HUES48 (cell line): ENCODE data around the gene ZDHHC16.
"Not testable (repeated sequence)": the region's sequence is repeated elsewhere in the genome, so short reads cannot be mapped to it uniquely, and the experiment has no call there.

Experiments
- H3K27ac ChIP-seq: one replicate; pipeline ENCODE4 v1.7.0; 2013; ENCODE audit warnings: low read depth, low read length, inconsistent platforms
- H3K27me3 ChIP-seq: 2 replicates; pipeline ENCODE4 v1.6.1; 2013; ENCODE audit warnings: mild to moderate bottlenecking, low read length; ENCODE audit not compliant: control insufficient read depth, insufficient read depth
- H3K36me3 ChIP-seq: 2 replicates; pipeline ENCODE4 v1.6.1; 2013; ENCODE audit warnings: low read length; ENCODE audit not compliant: control insufficient read depth, insufficient read depth
- H3K4me1 ChIP-seq: 2 replicates; pipeline ENCODE4 v1.6.1; 2013; ENCODE audit warnings: mild to moderate bottlenecking, low read length; ENCODE audit not compliant: control insufficient read depth, insufficient read depth
- H3K4me3 ChIP-seq: 2 replicates; pipeline ENCODE4 v1.5.1; 2013; ENCODE audit warnings: mild to moderate bottlenecking, low read depth, low read length
- H3K9ac ChIP-seq: 2 replicates; pipeline ENCODE4 v1.6.1; 2013; ENCODE audit warnings: mild to moderate bottlenecking, low read depth, low read length, moderate library complexity
- H3K9me3 ChIP-seq: 2 replicates; pipeline ENCODE4 v1.6.1; 2013; ENCODE audit warnings: low read length; ENCODE audit not compliant: control insufficient read depth, insufficient read depth

The ZDHHC16 gene

DNA sequence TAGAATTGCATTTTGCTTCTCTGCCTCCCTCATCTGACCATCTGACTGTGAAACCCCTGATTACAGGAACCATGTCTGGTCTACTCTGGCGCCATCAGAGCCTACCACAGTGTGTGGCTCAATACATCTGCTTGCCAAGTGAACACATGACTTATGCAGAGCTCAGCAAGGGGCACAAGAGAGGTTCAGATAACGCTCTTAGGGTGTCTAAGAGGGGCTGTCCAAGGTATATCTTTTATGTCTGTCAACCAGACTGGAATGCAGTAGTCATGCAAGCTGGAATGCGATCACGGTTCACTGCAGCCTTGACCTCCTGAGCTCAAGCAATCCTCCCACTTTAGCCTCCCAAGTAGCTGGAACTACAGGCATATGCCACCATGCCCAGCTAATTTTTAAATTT is 34.6 kb upstream of the ZDHHC16 start:
- Histone ChIP-seq H3K36me3 (no peaks in the 10 kb centered on the region), H3K4me3 (no peak overlapping the region), H3K27ac (no peak overlapping the region), H3K27me3 (no peaks in the 10 kb centered on the region), H3K9ac (no peak overlapping the region), H3K4me1 (no peaks in the 10 kb centered on the region), H3K9me3 (no peaks in the 10 kb centered on the region)

- Histone ChIP-seq H3K36me3 (no peaks in the 10 kb centered on the region), H3K27ac (no peak overlapping the region), H3K9ac (no peak overlapping the region), H3K4me3 (no peak overlapping the region), H3K9me3 (no peaks in the 10 kb centered on the region), H3K27me3 (no peaks in the 10 kb centered on the region), H3K4me1 (no peaks in the 10 kb centered on the region)
Measured at GRCh38 chr10:97412891-97413304, 33.1 kb upstream of the ZDHHC16 start.

- H3K4me3 ChIP-seq: no peak overlapping the region
- H3K27me3 ChIP-seq: no peaks in the 10 kb centered on the region
- H3K27ac ChIP-seq: no peak overlapping the region
- H3K36me3 ChIP-seq: no peaks in the 10 kb centered on the region
- H3K9ac ChIP-seq: no peak overlapping the region
- H3K4me1 ChIP-seq: peaks cover 9% of the 10 kb centered on the region; the same call in 1 of the 2 replicates
- H3K9me3 ChIP-seq: no peaks in the 10 kb centered on the region
Measured at GRCh38 chr10:97416565-97416964, 29.4 kb upstream of the ZDHHC16 start.

DNA sequence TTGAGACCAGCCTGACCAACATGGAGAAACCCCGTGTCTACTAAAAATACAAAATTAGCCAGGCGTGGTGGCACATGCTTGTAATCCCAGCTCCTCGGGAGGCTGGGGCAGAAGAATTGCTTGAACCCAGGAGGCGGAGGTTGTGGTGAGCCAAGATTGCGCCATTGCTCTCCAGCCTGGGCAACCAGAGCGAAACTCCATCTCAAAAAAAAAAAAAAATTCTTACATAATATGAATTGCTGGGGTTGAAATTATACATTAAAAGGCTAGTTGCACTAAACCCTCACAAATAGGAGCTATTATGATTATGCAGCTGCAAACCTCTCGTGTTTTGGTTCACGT is 22.2 kb upstream of the ZDHHC16 start:
- H3K9me3 ChIP-seq, H3K4me3 ChIP-seq, H3K9ac ChIP-seq, H3K27me3 ChIP-seq, H3K27ac ChIP-seq: not testable (repeated sequence)
- H3K4me1 ChIP-seq: peaks cover 14% of the 10 kb centered on the region
- peaks cover 17% of the 10 kb centered on the region for H3K36me3 ChIP-seq

GRCh38 chr10:97425964-97426775 is 19.8 kb upstream of the ZDHHC16 start, which contains the start of gene PGAM1:
Gene PGAM1, plus strand, starts transcription at chr10:97426191. Its CDS starts 117 bp downstream, at chr10:97426308.
- H3K4me3 ChIP-seq: peak within 1 kb of the TSS; percentile 97
- H3K9ac ChIP-seq: peak within 1 kb of the TSS; percentile 94
- H3K9me3 ChIP-seq: no peaks in the 10 kb centered on the region
- peaks cover 10% of the 10 kb centered on the region for H3K4me1 ChIP-seq
- H3K36me3 ChIP-seq: peaks cover 40% of the 10 kb centered on the region
- no peaks in the 10 kb centered on the region for H3K27me3 ChIP-seq
- H3K27ac ChIP-seq: peak within 1 kb of the TSS; percentile 94

DNA sequence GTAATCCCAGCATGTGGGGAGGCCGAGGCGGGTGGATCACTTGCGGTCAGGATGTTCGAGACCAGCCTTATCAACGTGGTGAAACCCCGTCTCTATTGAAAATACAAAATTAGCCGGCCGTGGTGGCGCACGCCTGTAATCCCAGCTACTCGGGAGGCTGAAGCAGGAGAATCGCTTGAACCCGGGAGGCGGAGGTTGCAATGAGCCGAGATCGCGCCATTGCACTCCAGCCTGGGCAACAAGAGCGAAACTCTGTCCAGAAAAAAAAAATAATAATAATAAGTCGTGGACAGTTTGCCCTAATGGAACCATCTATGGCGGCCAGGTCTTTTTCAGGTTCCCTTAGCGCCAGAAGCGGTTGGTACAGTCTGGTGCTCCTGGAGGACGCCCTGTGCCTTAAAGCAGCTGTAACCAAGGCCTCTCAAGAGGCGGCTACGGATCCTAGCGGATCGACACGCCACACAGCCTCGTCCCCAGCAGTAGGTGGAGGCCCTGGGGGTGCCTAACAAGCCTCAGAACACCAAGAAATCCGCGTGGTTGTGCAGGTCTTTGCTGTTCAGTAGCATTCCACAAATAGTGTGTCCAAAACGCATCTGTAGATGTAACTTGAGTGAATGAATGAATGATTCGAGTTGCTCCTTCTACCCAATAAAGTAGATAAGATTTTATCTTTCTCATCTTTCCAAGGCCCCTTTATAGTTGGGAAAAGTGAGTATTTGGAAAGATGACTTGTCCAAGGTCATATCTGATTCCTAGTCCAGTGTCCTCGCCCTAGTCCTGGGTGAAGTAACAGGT is 19.0 kb upstream of the ZDHHC16 start:
- H3K27ac ChIP-seq: peak overlapping the region; percentile 94
- peaks cover 10% of the 10 kb centered on the region for H3K4me1 ChIP-seq
- H3K9ac ChIP-seq: peak overlapping the region; percentile 94
- no peaks in the 10 kb centered on the region for H3K27me3 ChIP-seq
- peaks cover 48% of the 10 kb centered on the region for H3K36me3 ChIP-seq
- H3K4me3 ChIP-seq: peak overlapping the region; percentile 95
- no peaks in the 10 kb centered on the region for H3K9me3 ChIP-seq

- Histone ChIP-seq H3K9me3 (no peaks in the 10 kb centered on the region), H3K36me3 (peaks cover 51% of the 10 kb centered on the region), H3K4me1 (peaks cover 10% of the 10 kb centered on the region), H3K9ac (peak overlapping the region; percentile 94), H3K27ac (peak overlapping the region; percentile 94), H3K4me3 (peak overlapping the region; percentile 95), H3K27me3 (no peaks in the 10 kb centered on the region)
Measured at GRCh38 chr10:97427571-97428179, 18.3 kb upstream of the ZDHHC16 start.

GRCh38 chr10:97428572-97428981 is 17.4 kb upstream of the ZDHHC16 start:
- peak overlapping the region; percentile 95 for H3K4me3 ChIP-seq
- no peaks in the 10 kb centered on the region for H3K27me3 ChIP-seq

DNA sequence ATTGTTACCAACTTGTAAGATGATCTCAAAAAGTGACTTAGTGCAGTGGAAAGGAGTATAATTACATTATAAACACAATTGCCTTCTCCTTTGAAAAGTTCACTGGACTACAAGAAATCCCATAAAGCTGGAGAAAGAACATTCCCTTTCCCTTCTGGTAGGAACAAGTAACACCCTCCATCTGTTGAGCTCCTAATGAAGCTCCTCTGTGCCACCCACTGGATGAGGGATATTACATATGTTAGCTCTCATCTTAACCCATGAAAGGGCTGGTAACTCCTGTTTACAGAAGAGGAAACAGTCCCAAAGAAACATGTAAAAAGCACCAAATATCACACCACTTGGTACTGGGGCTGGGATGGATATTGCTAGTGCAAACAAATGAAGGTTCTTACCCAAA is 11.9 kb upstream of the ZDHHC16 start:
- H3K36me3 ChIP-seq: peaks cover 86% of the 10 kb centered on the region
- H3K9me3 ChIP-seq: no peaks in the 10 kb centered on the region
- H3K9ac ChIP-seq: no peak overlapping the region
- H3K4me1 ChIP-seq: no peaks in the 10 kb centered on the region
- peak overlapping the region; percentile 0 for H3K27ac ChIP-seq
- H3K27me3 ChIP-seq: no peaks in the 10 kb centered on the region
- no peak overlapping the region for H3K4me3 ChIP-seq

More at GRCh38 chr10:97428572-97428981, 17.4 kb upstream of the ZDHHC16 start:
- Histone ChIP-seq H3K4me1 (peaks cover 10% of the 10 kb centered on the region), H3K36me3 (peaks cover 56% of the 10 kb centered on the region), H3K9me3 (no peaks in the 10 kb centered on the region), H3K9ac (peak overlapping the region; percentile 94), H3K27ac (peak overlapping the region; percentile 94)

GRCh38 chr10:97434557-97434956 is 11.4 kb upstream of the ZDHHC16 start:
- Histone ChIP-seq H3K36me3 (peaks cover 86% of the 10 kb centered on the region), H3K27ac (peak overlapping the region; percentile 0), H3K4me1 (no peaks in the 10 kb centered on the region), H3K9ac (no peak overlapping the region), H3K4me3 (no peak overlapping the region), H3K9me3 (no peaks in the 10 kb centered on the region), H3K27me3 (no peaks in the 10 kb centered on the region)
